Activated CD4-positive, alpha-beta T cell treated with anti-CD3 and anti-CD28 coated beads, Interleukin-2, amount 50 U/mL, for 16 hours (primary cell): ENCODE data around the gene FUOM.

Source experiments
- DNase-seq: peaks from one replicate; pipeline ENCODE4 v3.0.0-alpha.2; 2020

Gene FUOM

GRCh38 chr10:133349577-133350011, 8.2 kb downstream of the FUOM start:
- DNase-seq = no peak

DNA sequence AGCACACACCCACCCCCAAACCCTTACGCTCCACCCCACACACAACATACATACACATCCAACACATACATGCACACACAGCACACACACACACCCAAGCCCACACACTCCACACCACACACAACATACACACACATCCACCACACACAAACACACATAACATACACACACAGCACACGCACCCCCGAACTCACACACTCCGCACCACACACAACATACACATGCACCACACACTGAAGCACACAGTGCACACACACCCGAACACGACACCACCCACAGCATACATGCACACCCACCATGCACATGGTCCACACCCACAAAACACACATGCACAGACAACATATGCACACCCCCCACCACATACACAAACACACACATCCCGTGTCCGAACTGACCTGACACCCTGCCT, 8.7 kb downstream of the FUOM start:
- no peak for DNase-seq

- no peak for DNase-seq
Observed at GRCh38 chr10:133347710-133348517, 9.9 kb downstream of the FUOM start.

GRCh38 chr10:133346413-133346812, 11.4 kb downstream of the FUOM start:
- DNase-seq = no peak

DNA sequence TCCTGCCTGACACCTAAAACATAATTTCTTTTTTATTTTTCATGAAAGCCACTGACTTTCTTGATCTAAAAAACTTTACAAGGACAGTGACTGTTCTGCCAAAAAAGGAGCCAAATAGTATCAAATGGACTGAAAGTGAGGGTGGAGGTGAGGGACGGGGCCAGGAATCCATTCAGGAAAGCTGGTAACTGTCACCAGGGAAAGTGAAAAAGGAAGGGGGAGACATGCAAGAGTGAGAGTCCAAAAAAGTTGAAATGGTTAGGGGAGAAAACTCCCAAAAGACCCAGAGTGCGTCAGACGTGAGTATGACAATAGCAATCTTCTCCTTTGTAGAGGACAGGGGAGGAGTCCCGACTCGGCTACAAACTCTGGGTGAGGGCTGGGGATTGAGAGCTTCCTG, 13.6 kb downstream of the FUOM start:
- DNase-seq = no peak

- no peak for DNase-seq
Observed at GRCh38 chr10:133343558-133343957, 14.3 kb downstream of the FUOM start.

DNA sequence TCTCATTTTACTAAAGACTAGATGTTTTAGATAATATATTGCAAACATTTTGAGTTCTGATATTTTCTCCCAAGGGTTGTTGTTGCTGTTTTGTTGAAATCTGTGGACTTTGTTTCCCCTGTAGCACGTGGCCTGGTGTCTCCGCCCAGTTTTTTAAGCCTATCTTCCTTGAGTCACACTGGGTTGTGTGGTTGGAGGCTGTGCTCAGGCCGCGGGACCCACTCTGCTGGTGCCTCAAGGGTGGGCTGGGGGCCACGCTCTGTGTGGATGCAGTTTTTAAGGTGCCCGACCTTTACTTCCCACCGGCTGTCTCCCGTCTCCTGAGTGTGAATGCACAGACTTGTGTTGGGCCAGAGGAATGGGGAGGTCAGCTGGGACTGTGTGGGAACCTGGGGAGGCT, 14.9 kb downstream of the FUOM start:
- DNase-seq = no peak

- no peak for DNase-seq
Observed at GRCh38 chr10:133341983-133342382, 15.8 kb downstream of the FUOM start.

- no peak for DNase-seq
Observed at GRCh38 chr10:133339708-133340380, 18.0 kb downstream of the FUOM start.

GRCh38 chr10:133338080-133339071, 19.4 kb downstream of the FUOM start:
- no peak for DNase-seq

- DNase-seq = no peak
Observed at GRCh38 chr10:133337370-133337725, 20.5 kb downstream of the FUOM start.

DNA sequence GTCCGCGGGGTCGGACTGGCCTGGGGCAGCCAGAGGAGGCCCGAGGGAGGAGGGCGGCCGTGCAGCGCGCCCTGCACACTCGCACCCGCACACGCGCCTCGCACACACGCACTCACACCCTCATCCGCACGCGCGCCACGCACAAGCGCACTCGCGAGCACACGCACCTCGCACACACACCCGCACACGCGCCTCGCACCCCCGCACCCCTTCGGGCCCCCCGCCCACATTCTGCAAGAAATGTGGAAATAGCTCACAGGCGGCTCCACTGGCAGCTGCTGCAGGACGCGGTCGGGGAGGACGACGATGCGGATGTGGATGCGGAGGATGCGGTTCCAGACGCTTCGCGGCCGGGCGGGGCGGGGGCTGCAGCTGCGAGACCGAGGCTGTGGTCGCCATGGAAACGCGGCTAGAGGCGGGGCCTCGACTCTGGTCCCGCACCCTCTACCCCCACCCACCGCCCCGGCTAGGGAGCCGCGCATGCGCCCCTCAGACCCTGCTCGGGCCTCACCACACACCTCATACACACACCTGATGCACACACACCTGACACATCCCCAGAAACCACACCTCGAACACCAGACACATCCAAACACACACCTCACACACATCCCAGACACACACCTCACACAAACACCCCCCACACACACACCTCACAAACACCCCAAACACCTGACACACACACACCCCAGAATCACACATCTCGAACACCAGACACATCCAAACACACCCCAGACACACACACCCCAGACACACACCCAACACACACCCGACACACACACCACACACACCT, 21.0 kb downstream of the FUOM start, which contains the start of gene CALY:
Gene CALY (minus strand): TSS at position 320 of the 793 bp plus-strand sequence. CDS start 7,907 bp downstream, outside the sequence.
- peak; percentile 40 for DNase-seq

GRCh38 chr10:133336118-133336576, 21.7 kb downstream of the FUOM start:
- no peak for DNase-seq

DNA sequence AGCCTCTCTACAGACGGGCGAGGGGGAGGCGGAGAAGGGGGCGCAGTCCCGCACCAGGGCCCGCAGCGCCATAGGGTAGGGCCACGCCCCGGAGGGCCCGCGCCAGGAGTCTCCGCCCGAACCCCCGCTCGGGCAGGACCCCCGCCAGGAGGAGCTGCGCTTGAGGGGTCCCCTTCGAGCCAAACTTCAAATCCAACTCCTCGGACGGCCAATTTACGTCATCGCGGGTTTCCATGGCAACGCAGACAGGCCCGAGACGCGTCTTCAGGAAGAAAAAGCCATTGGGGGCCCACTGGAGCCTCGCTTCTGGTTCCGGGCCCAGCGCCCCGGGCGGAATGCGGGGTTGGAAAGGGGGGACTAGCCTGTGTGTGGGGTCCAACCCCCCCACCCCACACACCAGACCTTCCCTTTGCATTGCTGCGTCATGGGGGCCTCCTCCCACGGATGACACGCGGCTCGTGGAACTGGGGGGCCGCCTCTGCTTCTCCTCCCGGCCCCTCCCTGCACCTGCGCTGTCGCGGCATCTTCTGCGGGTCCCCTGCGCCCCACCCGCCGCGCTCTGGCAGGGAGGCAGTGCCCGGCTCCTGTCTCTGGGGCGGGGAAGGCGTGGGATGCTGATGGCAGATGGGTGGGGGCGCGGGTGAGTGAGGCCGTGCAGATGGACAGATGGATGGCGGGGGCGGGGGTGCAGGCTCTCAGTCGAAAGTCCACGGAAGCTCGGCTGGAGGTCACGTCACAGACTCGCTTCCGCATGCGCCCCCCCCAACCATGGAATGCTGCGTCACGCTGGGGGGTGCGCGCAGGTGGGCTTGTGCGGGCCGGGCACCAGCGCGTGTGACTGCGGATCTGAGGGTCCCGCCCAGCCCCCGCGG, 22.3 kb downstream of the FUOM start:
- peak; percentile 56 for DNase-seq

DNA sequence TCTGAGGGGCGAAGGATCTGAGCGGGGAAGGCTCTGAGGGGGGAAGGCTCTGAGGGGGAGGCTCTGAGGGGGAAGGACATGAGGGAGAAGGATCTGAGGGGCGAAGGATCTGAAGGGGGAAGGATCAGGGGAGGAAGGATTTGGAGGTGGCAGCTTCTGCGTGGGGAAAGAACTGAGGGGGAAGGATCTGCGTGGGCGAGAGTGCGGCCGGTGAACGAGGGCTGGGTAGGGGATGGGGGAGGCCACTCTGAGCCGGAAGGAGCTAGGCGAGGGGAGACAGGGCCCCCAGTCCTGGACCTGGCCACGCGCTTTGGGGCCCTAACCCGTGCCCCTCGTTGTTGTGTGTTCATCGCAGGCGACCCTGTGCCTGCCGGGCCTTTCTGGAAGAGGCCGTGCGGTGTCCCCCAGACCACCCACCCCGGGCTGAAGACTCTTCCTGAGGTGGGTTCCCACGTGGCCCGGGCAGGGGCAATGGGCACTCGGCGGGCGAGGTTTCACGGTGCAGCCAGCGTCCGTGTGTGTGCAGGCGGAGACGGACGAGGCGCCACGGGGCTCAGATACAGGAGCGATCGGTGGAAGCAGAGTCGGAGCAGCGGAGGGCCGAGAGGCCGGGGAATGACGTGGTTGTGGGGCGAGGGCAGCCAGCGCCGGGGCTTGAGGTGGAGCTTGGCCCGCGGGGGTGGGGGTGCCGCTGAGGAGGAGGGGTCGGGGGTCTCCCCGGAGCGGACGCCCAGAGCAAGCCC, 23.1 kb downstream of the FUOM start:
- no peak for DNase-seq

GRCh38 chr10:133332936-133333699, 24.7 kb downstream of the FUOM start:
- DNase-seq = no peak

DNA sequence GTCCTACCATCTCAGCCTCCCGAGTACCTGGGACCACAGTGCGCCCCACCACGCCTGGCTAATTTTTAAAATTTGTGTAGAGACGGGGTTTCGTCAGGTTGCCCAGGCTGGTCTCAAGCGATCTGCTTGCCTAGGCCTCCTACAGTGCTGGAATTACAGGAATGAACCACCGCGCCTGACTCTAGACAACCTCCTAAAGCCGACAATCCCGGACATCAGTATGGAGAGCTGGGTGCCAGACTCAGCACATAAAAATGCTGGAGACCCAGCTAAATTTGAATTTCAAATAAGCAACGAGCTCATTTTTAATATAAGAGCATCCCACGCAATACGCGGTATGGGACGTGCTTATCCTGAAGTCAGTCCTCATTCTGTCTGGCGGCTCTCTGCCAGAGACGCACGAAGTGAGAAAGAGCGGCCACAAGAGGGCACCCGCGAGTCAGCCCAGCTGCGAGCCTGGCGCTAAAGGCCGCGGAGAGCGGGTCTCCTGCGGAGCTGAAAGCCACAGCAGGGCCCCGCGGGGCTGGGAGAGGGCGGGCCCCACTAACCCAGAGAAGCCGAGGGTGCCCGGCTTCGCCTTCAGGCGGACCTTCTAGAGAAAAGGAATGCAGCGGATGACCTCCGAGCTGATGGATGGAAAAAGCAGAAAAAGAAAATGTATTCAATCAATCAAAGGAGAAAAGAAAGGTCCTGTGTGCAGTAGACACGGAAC, 28.2 kb downstream of the FUOM start:
- peak; percentile 87 for DNase-seq
